Caco-2 (cell line): ENCODE measurements around the gene ILF2. TPM values are rescaled to one million over a fixed set of nuclear protein-coding genes. Genes with fewer than 3 reads are reported as not detected.
A peak's percentile ranks its signal among the peaks of the same experiment; 100 is the strongest.

Experiments
- BruUV-seq: library from RNA; stranded (reverse); fragments of 400-500 nt; replicated peaks from 2 replicates; lab custom pipeline; 2021; lab: Mats Ljungman, UMichigan
- CTCF ChIA-PET: fragments of 300-600 bp; sonication (Branson Sonifier 250); formaldehyde crosslinking; loops from one replicate; lab custom pipeline; 2022; ENCODE audit warnings: antibody characterized with exemption; lab: Charles Lee
- POLR2A ChIA-PET: fragments of 300-600 bp; sonication (Branson Sonifier 250); formaldehyde crosslinking; loops from one replicate; lab custom pipeline; 2022; ENCODE audit warnings: antibody characterized with exemption; lab: Charles Lee
- DNase-seq, 2 experiments: peaks; one replicate each; pipeline versions ENCODE4 v3.0.0 to v3.0.0-alpha.2; 2020 to 2022
- H3K27me3 ChIP-seq: replicated peaks from 2 replicates; pipeline ENCODE4 v1.6.0; 2011; ENCODE audit warnings: low read length; ENCODE audit not compliant: control insufficient read depth, insufficient read depth
- H3K36me3 ChIP-seq: 2 replicates; pipeline ENCODE4 v1.5.1; 2011; ENCODE audit warnings: low read length; ENCODE audit not compliant: control insufficient read depth, insufficient read depth
- H3K4me1 ChIP-seq: fragments of 250-450 bp; sonication (Bioruptor Pico); 2 replicates; pipeline ENCODE4 v1.5.1; 2020; ENCODE audit warnings: mild to moderate bottlenecking
- H3K4me3 ChIP-seq: 2 replicates; pipeline ENCODE4 v1.5.1; 2011; ENCODE audit warnings: low read depth, mild to moderate bottlenecking, control low read depth, low read length
- H3K9me3 ChIP-seq: fragments of 250-450 bp; sonication (Bioruptor Pico); 2 replicates; pipeline ENCODE4 v1.5.1; 2020; ENCODE audit warnings: mild to moderate bottlenecking, moderate library complexity
- H3K27ac Mint-ChIP-seq: one replicate; pipeline ENCODE4 v1.8.0; 2022; ENCODE audit warnings: mixed read lengths; ENCODE audit not compliant: unreplicated experiment
- H3K27me3 Mint-ChIP-seq: one replicate; pipeline ENCODE4 v1.8.0; 2022; ENCODE audit warnings: mixed read lengths; ENCODE audit not compliant: insufficient read depth, unreplicated experiment
- H3K36me3 Mint-ChIP-seq: one replicate; pipeline ENCODE4 v1.8.0; 2022; ENCODE audit warnings: mild to moderate bottlenecking, mixed read lengths; ENCODE audit not compliant: insufficient read depth, unreplicated experiment
- H3K4me1 Mint-ChIP-seq: one replicate; pipeline ENCODE4 v1.8.0; 2022; ENCODE audit warnings: low read depth, mixed read lengths; ENCODE audit not compliant: unreplicated experiment
- H3K4me3 Mint-ChIP-seq: one replicate; pipeline ENCODE4 v1.8.0; 2022; ENCODE audit warnings: mild to moderate bottlenecking, moderate library complexity, mixed read lengths; ENCODE audit not compliant: unreplicated experiment
- H3K9me3 Mint-ChIP-seq: one replicate; pipeline ENCODE4 v1.8.0; 2022; ENCODE audit warnings: mixed read lengths; ENCODE audit not compliant: unreplicated experiment
- CTCF ChIP-seq, 2 experiments: fragments of 200-600 bp in 1 of 2; IDR thresholded peaks; 1 replicate in 1 of 2; 2 replicates in 1 of 2; pipeline versions ENCODE4 v1.5.1 to v1.8.0; 2011 to 2022; ENCODE audit warnings: antibody characterized with exemption in 1 of 2, control low read depth in 1 of 2, inconsistent platforms in 1 of 2, low read depth in 1 of 2, low read length in 1 of 2, mild to moderate bottlenecking in 1 of 2, moderate library complexity in 1 of 2; ENCODE audit not compliant: insufficient read depth in 1 of 2, severe bottlenecking in 1 of 2, unreplicated experiment in 1 of 2
- intact Hi-C: fragments of 100-400 bp; cut with micrococcal nuclease; formaldehyde crosslinking; loops from one replicate; pipeline ENCODE4 v1.10.0; 2022; ENCODE audit not compliant: unreplicated experiment
- total RNA-seq: library from RNA; stranded (reverse); gene quantifications from 2 replicates; pipeline ENCODE4 v1.2.3, GENCODE V29; 2022

Gene ILF2
- total RNA-seq, 1 experiment from 2014 or later, result 287 TPM

- H3K4me1 Mint-ChIP-seq, result peaks cover 10% of the 10 kb centered on the region
- Histone ChIP-seq H3K27me3 (no peaks in the 10 kb centered on the region), H3K36me3 (no peaks in the 10 kb centered on the region), H3K4me3 (no peak overlapping the region), H3K9me3 (no peaks in the 10 kb centered on the region), H3K4me1 (peaks cover 13% of the 10 kb centered on the region)
- no peaks in the 10 kb centered on the region for H3K9me3 Mint-ChIP-seq
- DNase-seq, result peak; percentile 68 to 82
- no peaks in the 10 kb centered on the region for H3K27me3 Mint-ChIP-seq
- TF ChIP-seq CTCF (IDR thresholded peaks at IDR 0.05; ENCODE audit: insufficient read depth in 1 of 2, low read depth in 1 of 2, low read length in 1 of 2, severe bottlenecking in 1 of 2, unreplicated experiment in 1 of 2), result no peak
- intact Hi-C loops, result no loop called here
- no peak overlapping the region for H3K4me3 Mint-ChIP-seq
- ChIA-PET CTCF (interaction anchor here (0.7 kb wide), 1 partner anchor 265 kb away, joined by 3 read pairs; the partner anchor contains the start of gene SLC39A1), POLR2A (interaction anchor here (1.1 kb wide), 1 partner anchor 30 kb away, joined by 3 read pairs; the partner anchor contains the start of gene INTS3)
- H3K36me3 Mint-ChIP-seq, result no peaks in the 10 kb centered on the region
- BruUV-seq, result no TSS peak
- peak overlapping the region; percentile 53 for H3K27ac Mint-ChIP-seq
These were observed 26.6 kb upstream of the ILF2 start for GRCh38 chr1:153697191-153698019.

- no peaks in the 10 kb centered on the region for H3K36me3 Mint-ChIP-seq
- no peaks in the 10 kb centered on the region for H3K36me3 ChIP-seq
- H3K27me3 ChIP-seq, result no peaks in the 10 kb centered on the region
- intact Hi-C loops, result no loop called here
- H3K4me3 ChIP-seq, result no peak overlapping the region
- ChIA-PET CTCF (no interaction called here), POLR2A (interaction anchor here (1.1 kb wide), 1 partner anchor 31 kb away, joined by 3 read pairs; the partner anchor contains the start of gene INTS3)
- H3K4me1 Mint-ChIP-seq, result peaks cover 10% of the 10 kb centered on the region
- H3K27ac Mint-ChIP-seq, result peak overlapping the region; percentile 53
- H3K9me3 Mint-ChIP-seq, result no peaks in the 10 kb centered on the region
- DNase-seq, result no peak
- no peak overlapping the region for H3K4me3 Mint-ChIP-seq
- BruUV-seq, result no TSS peak
- H3K4me1 ChIP-seq, result peaks cover 13% of the 10 kb centered on the region
- no peaks in the 10 kb centered on the region for H3K27me3 Mint-ChIP-seq
- no peak for TF ChIP-seq CTCF (IDR thresholded peaks at IDR 0.05; ENCODE audit: insufficient read depth in 1 of 2, low read depth in 1 of 2, low read length in 1 of 2, severe bottlenecking in 1 of 2, unreplicated experiment in 1 of 2)
- no peaks in the 10 kb centered on the region for H3K9me3 ChIP-seq
These were observed 25.9 kb upstream of the ILF2 start for GRCh38 chr1:153696741-153697140.

- no peak for TF ChIP-seq CTCF (IDR thresholded peaks at IDR 0.05; ENCODE audit: insufficient read depth in 1 of 2, low read depth in 1 of 2, low read length in 1 of 2, severe bottlenecking in 1 of 2, unreplicated experiment in 1 of 2)
- no TSS peak for BruUV-seq
- no peaks in the 10 kb centered on the region for H3K9me3 Mint-ChIP-seq
- ChIA-PET POLR2A (no interaction called here), CTCF (no interaction called here)
- no peak overlapping the region for H3K27ac Mint-ChIP-seq
- H3K36me3 ChIP-seq, result no peaks in the 10 kb centered on the region
- no peak for DNase-seq
- H3K36me3 Mint-ChIP-seq, result no peaks in the 10 kb centered on the region
- no peak overlapping the region for H3K4me3 ChIP-seq
- H3K27me3 Mint-ChIP-seq, result no peaks in the 10 kb centered on the region
- H3K4me3 Mint-ChIP-seq, result no peak overlapping the region
- H3K4me1 Mint-ChIP-seq, result peaks cover 10% of the 10 kb centered on the region
- intact Hi-C loops, result no loop called here
- H3K9me3 ChIP-seq, result no peaks in the 10 kb centered on the region
- H3K4me1 ChIP-seq, result peaks cover 13% of the 10 kb centered on the region
- H3K27me3 ChIP-seq, result no peaks in the 10 kb centered on the region
These were observed 22.7 kb upstream of the ILF2 start for GRCh38 chr1:153693466-153693865.
